ENCODE measurements around the gene CELA1. TPM values are rescaled to one million over a fixed set of nuclear protein-coding genes. Genes with fewer than 3 reads are reported as not detected.

CELA1 gene
- total RNA-seq, 2 experiments from 2014 or later: not detected

Other genes with a start within 250 kb of the CELA1 start
- 10 to 100 TPM; 34.5 to 38.8 TPM for gene TFCP2, start 173.5 kb downstream of the CELA1 start, total RNA-seq
- gene POU6F1, start 128.6 kb downstream of the CELA1 start, total RNA-seq: 1 to 10 TPM; 1.3 to 2.2 TPM
- 100 to 1,000 TPM; 186 TPM for gene DAZAP2, start 107.9 kb downstream of the CELA1 start, total RNA-seq
- gene SMAGP, start 76.3 kb downstream of the CELA1 start, total RNA-seq: 1 to 10 TPM; 4.3 to 4.7 TPM
- gene BIN2, start 22.5 kb downstream of the CELA1 start, total RNA-seq: 100 to 1,000 TPM; 158 to 161 TPM
- gene GALNT6, start 44.7 kb upstream of the CELA1 start, total RNA-seq: 10 to 100 TPM; 40.4 to 43.1 TPM
- 10 to 100 TPM; 11.4 to 12.6 TPM for gene SLC4A8, start 78.2 kb upstream of the CELA1 start, total RNA-seq
- gene SCN8A, start 244.6 kb upstream of the CELA1 start, total RNA-seq: 1 to 10 TPM; 1.4 to 1.6 TPM

Data from activated CD8-positive, alpha-beta T cell treated with anti-CD3 and anti-CD28 coated beads, Interleukin-2, amount 10 ng/mL, durations not matched to agents 7 days and 5 days (primary cell).